Stimulated activated CD8-positive, alpha-beta memory T cell treated with anti-CD3 and anti-CD28 coated beads, Interleukin-12 subunit alpha, Interleukin-12 subunit beta, amount 100 ng/mL, for 1 hour (primary cell): ENCODE results near the gene SLC41A1.

Experiments
- DNase-seq: peaks from one replicate; pipeline ENCODE4 v3.0.0-alpha.2; 2020; ENCODE audit warnings: low read depth

Gene SLC41A1

DNA sequence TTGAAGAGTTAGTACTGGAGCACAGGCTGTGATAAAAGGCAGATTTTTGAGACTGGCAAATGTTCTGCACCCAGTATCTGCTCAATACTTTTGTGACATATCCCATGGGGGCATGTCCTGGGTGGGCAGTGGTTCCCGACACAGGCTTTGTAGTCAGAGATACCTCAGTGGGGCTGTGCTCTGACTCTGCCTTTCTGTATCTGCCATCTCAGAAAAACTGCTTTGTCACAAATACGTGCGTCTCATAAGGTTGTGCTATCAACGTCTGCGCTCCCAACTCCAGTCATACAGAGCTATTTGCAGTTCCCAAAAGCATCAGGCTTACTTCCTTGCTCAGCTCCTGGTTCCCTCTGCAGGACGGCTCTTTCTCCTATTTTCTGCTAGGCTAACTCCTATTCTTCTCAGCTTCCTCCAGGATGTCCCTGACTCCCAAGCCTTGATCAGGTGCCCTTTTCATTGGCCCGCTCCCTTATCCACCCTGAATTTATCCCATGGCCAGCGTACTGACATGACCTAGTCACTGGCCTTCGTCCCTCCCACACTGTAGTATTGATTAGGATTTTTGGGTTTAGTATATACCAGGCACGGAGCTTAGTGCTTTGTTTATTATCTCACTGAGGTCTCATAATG lies 25.6 kb downstream of the SLC41A1 start:
- DNase-seq: no peak

DNA sequence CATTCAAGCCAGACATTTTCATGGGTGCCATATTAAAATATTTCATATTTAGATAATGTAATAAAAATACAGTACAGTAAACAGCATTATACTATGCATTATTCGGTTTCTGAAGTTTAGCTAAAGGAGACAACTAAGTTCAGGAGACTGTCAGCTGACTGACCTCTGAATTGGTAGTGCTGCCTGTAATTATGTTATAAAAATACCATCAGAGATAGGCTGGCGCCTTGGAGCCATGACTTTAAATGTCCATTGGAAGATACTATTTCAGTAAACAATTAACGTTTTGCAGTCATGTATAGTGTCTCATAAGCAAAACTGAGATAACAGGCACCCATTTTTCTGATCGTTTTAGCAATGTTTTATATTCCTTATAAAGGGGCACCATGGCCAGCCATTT lies 26.4 kb downstream of the SLC41A1 start:
- DNase-seq: no peak

DNA sequence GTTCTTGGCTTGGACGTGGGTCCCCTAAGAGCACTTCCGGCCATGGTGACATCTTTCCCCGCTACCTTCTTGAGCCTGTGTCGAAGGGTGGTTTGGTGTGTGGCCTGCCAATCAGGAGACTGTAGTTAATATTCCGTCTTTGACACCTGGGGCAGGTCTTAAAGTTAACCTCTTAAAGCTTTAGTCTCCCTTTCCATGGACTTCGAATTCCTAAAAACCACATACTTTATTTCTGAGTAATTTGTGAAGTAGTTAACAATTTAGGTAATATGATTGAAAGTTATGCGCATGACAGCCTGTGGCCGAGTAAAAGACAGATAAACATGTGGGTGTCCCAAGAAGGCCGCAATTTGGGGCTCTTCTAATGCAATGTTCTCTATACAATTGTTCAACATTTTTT lies 27.6 kb downstream of the SLC41A1 start:
- no peak for DNase-seq

DNA sequence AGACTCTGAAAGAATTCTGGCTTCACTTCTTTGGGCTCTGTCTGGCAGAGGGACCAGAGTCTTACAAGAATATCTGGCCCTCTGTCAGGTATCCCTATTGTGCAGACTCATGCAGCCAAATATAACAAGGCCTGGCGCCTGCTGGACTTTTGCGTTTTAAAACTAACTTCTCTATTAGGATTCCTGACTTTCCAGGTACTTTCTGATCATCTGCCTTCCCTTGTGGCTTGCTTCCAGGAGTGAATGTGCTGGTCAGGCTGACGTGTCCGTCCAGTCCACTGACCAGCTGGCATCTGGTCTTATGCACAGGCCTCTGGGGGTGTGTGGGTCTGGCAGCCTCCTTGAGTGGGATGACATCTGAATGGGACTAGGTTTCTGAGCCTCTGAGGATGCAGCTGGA lies 29.1 kb downstream of the SLC41A1 start:
- no peak for DNase-seq

DNA sequence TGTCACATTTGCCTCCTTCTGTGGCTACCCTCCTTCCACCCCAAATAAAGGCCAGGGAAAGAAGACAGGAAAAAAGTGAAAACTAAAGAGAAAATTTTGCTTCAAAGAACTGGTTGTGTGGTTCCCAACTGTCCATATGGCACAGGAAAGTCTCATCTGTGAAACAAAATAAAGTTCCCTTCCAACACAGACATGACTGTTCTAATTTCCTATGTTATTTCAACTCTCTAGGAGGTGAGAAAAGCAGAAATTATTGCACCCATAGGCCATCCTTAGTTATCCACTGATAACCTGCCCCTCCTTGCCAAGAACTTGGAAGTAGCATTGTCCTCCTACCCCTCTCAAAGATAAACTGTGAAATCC lies 29.6 kb downstream of the SLC41A1 start:
- no peak for DNase-seq

DNA sequence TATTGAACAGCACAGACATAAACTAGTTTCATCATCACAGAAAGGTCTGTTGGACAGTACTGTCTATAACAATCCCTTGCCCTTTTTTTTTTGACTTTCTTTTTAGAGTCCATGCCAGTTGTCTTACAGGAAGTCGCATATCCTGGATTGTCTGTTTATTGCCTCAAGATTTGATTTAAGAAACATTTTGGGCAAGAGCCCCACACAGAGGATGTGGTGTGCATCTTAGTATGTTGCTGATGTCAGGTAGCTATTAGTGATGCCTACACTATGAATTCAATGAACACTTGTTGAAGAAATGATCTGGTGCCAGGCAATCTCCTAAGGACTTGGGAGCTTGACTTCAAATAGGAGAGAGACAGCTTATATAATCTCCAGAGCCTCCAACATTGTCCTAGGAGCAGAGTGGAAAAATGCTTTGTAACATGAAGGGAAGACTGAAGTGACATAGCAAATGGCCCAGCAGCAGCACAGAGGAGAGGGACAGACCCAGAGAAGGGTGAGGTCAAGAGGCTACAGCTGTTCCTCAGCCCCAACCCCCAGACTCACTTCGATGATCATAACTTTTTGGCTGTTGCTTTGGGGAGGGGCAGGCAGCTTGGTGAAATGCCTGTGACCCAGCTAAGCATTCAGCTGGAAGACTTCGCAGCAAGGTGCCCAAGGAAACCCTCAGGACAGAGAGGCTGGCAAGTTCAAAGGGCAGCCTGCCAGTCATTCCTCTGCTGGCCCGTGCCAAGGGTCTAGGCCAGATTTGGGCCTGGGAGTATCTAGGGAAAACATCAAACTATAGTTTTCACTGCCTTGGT lies 30.2 kb downstream of the SLC41A1 start:
- no peak for DNase-seq

DNA sequence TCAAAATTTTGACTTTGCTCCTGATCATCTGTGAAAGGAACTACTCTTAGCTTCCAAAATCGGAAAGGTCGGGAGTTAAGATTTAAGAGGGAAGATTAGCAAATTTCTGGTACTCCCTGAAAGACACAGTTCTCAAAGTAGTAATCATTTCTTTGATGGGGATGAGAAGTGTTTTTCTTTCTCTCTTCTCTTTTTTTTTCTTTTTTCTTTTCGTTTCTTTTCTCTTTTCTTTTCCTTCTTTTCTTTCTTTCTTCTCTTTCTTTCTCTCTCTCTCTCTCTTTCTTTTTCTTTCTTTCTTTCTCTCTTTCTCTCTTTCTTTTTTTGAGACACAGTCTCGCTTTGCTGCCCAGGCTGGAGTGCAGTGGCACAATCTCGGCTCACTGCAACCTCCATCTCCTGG lies 32.7 kb downstream of the SLC41A1 start:
- DNase-seq: no peak

DNA sequence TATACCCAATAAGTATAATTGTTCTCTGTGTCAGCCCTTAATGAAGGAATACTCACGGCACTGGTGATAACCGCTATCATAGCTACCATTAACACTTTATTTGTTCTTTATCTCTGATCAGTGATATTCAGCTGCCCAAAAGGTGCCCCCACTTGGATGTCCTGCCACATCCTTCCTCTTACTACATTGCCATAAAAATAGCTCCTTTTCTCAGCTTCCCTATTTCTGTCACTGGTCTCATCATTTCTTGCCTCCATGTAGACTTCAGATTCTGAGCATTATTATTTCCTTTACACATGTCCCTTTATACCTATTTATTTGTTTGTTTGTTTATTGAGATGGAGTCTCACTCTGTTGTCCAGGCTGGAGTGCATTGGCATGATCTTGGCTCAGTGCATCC lies 35.0 kb downstream of the SLC41A1 start:
- DNase-seq: no peak

DNA sequence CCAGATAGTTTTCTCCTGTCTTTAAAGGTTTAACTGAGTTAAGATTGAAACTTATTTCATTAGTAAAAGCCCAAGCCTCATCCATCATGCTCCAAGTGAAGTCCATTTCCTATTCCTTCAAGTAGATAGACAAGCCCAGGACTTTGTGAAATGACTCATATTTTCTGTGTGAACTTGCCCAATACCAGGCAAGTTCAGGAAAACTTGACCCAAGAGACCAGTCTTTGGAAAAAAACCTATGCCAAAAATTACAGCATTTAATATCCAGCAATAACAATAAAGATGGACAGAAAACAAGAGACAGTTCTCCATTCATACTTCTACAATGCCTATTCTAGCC lies 37.3 kb downstream of the SLC41A1 start:
- no peak for DNase-seq

DNA sequence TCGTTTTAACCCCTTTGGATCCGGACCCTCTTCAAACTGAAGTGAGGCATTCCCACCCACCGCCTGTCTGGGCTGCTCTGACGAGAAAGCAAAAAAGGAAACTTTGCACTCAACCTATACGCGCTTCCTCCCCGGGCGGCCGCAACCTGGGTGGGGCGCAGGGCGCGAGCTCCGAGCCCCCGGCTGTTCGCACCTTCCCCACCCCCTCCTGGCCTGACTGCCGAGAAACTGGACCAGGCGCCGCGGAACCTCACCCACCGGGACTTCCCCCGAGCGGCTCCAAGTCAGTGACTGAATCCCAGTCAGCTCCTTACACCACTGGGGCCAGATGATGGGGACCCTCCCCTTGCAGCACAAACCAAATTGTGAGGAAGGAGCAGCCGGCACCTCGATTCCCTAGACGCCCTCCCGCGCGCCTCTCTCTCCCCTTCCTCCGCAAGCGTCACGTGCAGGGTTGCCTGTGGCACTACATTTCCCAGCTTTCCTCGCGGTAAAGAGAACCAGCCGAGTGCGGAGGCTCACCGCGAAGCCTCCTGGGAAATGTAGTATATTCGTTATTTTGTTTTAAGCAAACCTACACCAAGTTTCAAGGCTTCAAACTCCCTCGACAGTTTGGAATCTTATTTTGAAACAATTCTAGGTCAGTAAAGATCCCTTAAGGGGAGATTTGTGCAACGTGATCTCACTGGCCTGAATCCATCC lies 37.8 kb downstream of the SLC41A1 start, which contains the start of gene RAB29:
RAB29 (minus strand) TSS at position 468 of the 702 bp plus-strand sequence. CDS start 526 bp downstream, outside the sequence.
- peak; percentile 74 for DNase-seq

DNA sequence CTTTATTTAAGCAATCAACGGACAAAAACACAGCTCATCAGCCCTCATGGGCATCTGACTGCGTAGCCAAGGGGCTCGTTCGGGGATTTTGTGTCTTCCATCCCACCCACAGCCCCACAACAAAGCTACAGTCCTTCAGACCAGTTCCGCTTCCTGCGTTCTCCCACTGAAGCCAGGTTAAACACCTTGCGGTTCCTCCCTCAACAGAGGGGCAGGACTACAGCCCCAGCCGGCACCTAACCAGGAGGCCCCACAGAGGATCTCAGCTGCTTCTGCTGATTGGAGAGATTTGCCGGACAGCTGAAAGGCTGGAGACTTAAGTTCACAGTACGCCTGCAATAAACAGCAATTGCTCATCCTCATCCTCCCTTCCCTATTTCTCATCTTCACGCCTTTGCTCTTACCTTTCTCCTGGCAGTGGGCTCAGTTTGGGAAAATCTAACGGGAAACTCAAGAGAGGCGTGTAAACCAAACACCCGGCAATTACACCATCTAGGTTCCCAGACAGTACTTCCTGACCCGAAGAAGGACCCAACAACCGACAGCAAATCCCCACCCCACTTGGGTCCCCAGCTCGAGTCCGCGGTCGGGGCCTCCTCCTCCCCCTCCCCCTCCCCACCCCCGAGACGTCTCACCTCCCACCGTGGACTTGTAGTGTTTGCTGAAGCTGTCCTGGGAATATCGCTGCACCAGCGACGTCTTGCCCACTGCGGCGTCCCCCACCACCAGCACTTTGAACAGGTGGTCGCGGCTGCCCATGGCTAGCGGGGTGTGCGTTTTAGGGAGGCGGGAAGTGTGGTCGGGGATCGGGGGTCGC lies 38.6 kb downstream of the SLC41A1 start:
- no peak for DNase-seq

DNA sequence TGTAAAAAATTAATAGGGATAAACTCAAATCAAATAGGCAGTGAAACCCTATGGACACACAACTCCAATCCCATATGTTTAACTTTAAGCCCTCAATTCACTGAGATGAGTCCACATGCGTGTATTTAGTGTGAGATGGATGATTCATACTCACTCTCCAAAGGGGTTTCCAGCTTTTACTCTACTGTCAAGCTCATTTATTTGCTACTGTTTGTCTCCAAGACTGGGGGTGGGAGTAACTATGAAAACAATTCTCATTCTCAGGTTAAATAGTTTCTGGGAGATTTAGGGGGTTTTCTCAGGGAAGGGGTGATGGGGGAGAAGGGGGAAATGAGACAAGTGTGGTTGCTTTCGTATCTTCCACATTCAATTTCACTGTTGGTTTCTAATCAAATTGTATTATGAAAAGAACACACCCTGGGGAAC lies 40.4 kb downstream of the SLC41A1 start:
- DNase-seq: no peak

DNA sequence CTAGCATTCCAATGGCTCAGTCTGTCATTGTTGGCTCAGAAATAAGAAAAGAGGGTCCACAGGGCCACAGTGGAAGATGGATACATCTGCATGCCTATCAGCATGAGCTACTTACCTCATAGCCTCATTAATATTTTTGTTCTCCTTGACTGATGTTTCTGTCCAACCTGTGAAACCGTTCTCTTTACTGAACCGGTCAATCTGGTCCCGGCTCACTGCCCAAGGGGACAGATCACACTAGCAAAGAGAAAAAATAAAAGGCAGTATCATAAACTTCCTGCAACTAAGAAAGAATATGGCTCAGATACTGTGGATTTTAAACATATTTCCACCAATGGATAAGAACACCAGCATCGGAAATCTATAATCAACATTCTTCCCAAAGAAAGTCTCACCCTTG lies 42.4 kb downstream of the SLC41A1 start:
- no peak for DNase-seq

DNA sequence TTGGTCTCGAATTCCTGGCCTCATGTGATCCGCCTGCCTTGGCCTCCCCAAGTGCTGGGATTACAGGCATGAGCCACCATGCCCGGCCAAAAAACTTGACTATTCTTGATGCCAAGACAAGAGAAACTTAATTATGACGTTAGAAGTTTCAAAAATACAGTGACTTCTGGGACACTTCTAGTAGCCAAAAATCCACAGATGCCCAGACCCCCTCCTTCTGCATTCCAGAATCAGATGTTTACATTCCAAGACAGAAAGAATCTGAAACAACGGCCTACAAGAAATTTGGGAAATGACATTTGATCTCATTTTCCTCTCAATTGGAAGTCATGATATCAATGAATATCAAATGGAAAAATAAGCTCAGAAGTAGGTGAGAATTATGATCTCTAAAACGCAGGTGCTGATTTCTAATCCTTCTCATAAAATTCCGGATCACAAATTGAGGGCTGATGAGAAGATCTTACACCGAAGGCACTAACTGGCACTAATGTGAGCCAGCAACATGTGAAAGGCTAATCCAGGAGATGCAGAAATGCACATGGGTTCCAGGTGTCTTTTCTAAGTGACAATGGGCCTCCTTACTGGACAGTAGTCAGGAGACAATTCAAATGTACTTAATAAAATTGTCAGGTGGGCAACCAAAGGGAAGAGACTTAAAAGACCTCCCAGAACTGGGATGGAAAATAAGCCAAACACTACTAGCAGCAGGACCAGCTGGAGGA lies 43.2 kb downstream of the SLC41A1 start:
- no peak for DNase-seq

DNA sequence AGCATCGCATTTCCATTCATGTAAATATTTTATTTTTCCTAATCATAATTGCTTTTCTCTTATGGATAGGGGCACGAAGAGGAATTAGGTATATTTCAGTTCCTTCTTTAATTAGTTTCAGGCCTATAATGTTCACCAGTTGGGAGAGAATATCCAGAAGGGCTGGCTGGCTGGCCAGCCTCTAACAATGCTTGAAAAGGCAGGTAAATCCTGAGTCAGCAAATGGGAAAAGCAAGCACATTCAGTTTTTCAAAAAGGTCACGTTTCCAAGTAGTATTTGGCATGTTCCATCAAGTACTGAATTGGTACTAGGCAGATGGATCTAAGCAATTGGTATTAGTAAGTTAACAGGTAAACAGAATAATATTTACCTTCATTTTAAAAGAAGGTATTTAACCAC lies 45.8 kb downstream of the SLC41A1 start:
- no peak for DNase-seq

DNA sequence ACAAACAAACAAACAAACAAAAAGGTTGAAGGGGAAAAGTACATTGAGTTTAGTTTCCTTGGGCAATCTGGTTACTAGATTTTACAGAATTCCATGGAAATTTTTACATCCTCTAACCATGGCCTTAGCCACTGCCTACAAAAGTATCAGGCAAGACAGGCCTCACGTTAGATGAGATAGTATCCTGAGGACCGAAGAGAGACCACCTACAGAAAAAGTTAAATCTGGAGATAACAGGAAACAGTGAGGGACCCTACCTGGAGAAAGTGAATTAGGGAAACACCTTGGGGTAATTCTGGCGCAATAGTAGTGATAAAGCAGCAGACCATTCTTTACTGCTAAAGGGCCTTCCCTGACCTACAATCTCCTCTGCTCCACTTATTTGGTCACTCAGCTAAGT lies 46.4 kb downstream of the SLC41A1 start:
- no peak for DNase-seq

DNA sequence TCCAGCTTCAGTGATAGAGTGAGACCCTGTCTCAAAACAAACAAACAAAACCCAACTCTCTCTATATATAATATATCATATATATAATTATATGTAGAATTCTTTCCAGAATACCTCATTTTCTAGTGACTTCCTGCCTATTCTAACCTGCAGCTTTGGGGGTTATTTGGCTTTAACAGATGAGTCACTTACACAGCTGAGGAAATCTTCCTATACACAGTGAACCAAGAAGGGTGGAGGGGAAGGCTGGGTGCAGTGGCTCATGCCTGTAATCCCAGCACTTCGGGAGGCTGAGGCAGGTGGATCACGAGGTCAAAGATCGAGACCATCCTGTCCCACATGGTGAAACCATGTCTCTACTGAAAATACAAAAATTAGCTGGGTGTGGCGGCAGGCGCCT lies 47.0 kb downstream of the SLC41A1 start:
- no peak for DNase-seq

DNA sequence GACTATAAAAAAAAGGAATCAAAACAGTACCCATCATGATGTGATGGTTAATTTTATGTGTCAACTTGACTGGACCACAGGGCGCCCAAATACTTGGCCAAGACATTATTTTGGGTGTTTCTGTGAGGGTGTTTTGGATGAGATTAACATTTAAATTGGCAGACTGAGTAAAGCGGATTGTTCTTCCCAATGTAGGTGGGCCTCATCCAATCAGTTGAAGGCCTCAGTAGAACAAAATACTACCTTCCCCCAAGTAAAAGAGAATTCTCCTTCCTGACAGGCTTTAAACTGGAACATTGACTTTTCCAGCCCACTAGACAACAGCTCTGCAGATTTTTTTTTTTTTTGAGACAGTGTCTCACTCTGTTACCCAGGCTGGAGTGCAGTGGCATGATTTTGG lies 48.4 kb downstream of the SLC41A1 start:
- DNase-seq: no peak

DNA sequence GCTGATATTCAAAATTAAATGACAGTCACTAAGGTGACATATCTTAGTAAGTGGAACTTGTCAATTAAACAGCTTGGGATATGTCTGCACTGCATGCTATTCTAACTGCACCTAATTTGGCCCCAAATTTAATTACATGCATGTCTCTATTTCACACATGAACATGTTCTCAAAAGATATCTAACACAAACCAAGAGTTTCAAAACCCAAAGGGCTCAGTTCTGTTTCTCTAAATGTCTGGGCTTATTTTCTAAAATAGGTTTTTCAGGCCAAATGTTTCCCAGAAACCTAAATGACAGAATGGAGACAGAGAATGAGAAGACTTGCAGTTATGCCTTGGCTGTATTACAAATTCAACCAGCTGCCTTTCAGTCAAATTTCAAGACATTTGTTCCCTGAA lies 49.0 kb downstream of the SLC41A1 start:
- DNase-seq: no peak

DNA sequence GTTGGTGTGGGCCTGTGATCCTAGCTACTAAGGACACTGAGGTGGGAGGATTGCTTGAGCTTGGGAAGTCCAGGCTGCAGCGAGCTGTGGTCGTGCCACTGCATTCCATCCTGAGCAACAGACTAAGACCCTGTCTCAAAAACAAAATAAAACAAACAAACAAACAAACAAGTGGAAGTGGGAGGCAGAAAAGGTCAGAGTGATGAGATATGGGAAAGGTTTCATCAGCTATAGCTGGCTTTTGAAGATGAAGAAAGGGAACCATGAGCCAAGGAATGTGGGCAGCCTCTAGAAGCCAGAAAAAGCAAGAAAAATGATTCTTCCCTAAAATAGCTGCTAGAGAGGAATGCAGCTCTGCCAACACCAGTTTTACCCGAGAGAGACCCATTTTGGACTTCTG lies 52.4 kb downstream of the SLC41A1 start:
- no peak for DNase-seq

DNA sequence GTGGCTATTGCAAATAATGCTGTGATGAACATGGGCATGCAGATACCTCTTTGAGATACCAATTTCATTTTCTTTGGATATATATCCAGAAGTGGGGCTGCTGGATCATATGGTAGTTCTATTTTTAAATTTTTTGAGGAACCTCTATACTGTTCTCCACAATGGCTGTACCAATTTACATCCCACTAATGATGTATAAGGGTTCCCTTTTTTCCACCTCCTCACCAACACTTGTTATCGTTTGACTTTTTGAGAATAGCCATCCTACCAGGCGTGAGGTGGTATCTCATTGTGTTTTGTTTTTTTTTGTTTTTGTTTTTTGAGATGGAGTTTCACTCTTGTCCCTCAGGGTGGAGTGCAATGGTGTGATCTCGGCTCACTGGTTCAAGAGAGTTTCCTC lies 56.4 kb downstream of the SLC41A1 start:
- DNase-seq: no peak

DNA sequence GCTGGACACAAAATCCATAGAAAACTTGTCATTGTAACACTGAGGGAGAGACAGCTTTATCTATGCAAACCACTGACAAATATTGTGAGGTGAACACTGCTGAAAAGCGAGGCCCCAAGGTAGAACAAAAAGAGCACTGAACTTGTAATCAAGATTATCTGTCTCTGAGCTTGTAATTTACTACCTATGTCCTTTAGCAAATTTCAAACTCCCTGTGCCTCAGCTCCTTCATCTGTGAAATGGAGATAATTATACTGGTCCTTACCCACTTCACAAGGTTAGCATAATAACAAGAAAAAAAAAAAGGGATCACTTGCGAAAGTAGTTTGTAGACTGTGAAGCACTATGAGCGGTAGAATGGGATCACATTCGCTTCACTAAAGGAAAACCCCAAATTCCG lies 58.1 kb downstream of the SLC41A1 start:
- no peak for DNase-seq
